HG03039 (cell line): Measurements from ENCODE around the gene WDR26.
A peak's percentile ranks its signal among the peaks of the same experiment; 100 is the strongest.
"Not testable (repeated sequence)": the region's sequence is repeated elsewhere in the genome, so short reads cannot be mapped to it uniquely, and the experiment has no call there.

Experiments used
- ATAC-seq: cut with Tn5 transposase; IDR thresholded peaks from one replicate; pipeline ENCODE4 v1.9.1; 2021; ENCODE audit warnings: mild to moderate bottlenecking, moderate library complexity; ENCODE audit not compliant: unreplicated experiment

Gene WDR26

GRCh38 chr1:224434691-224435317, at the start of gene WDR26:
Gene WDR26 (minus strand): TSS chr1:224434797.
- ATAC-seq, result peak; percentile 86

GRCh38 chr1:224483206-224483605, 48.6 kb upstream of the WDR26 start:
- not testable (repeated sequence) for ATAC-seq

GRCh38 chr1:224482619-224483018, 48.0 kb upstream of the WDR26 start:
- ATAC-seq, result no peak

- no peak for ATAC-seq
These were observed 47.0 kb upstream of the WDR26 start for GRCh38 chr1:224481601-224482000.

- ATAC-seq, result not testable (repeated sequence)
These were observed 46.4 kb upstream of the WDR26 start for GRCh38 chr1:224480888-224481459.

- not testable (repeated sequence) for ATAC-seq
These were observed 45.6 kb upstream of the WDR26 start for GRCh38 chr1:224480200-224480599.

GRCh38 chr1:224472806-224473205, 38.2 kb upstream of the WDR26 start:
- ATAC-seq, result no peak

GRCh38 chr1:224466154-224466553, 31.6 kb upstream of the WDR26 start:
- no peak for ATAC-seq

GRCh38 chr1:224459966-224460365, 25.4 kb upstream of the WDR26 start:
- no peak for ATAC-seq

- no peak for ATAC-seq
These were observed 24.4 kb upstream of the WDR26 start for GRCh38 chr1:224458996-224459395.

- ATAC-seq, result no peak
These were observed 23.7 kb upstream of the WDR26 start for GRCh38 chr1:224458296-224458695.

- ATAC-seq, result no peak
These were observed 23.2 kb upstream of the WDR26 start for GRCh38 chr1:224457782-224458144.

GRCh38 chr1:224456637-224456953, 22.0 kb upstream of the WDR26 start:
- no peak for ATAC-seq

- no peak for ATAC-seq
These were observed 19.9 kb upstream of the WDR26 start for GRCh38 chr1:224454402-224455055.

GRCh38 chr1:224450561-224451350, 16.2 kb upstream of the WDR26 start:
- ATAC-seq, result no peak

GRCh38 chr1:224450159-224450558, 15.6 kb upstream of the WDR26 start:
- ATAC-seq, result no peak

GRCh38 chr1:224448453-224449017, 13.9 kb upstream of the WDR26 start:
- ATAC-seq, result no peak

- ATAC-seq, result no peak
These were observed 13.4 kb upstream of the WDR26 start for GRCh38 chr1:224447971-224448370.

GRCh38 chr1:224447251-224447650, 12.7 kb upstream of the WDR26 start:
- no peak for ATAC-seq

GRCh38 chr1:224438989-224439388, 4.4 kb upstream of the WDR26 start:
- no peak for ATAC-seq

GRCh38 chr1:224435999-224436398, 1.4 kb upstream of the WDR26 start:
- no peak for ATAC-seq
